ENCODE data around the gene ANKS1A.

DNA sequence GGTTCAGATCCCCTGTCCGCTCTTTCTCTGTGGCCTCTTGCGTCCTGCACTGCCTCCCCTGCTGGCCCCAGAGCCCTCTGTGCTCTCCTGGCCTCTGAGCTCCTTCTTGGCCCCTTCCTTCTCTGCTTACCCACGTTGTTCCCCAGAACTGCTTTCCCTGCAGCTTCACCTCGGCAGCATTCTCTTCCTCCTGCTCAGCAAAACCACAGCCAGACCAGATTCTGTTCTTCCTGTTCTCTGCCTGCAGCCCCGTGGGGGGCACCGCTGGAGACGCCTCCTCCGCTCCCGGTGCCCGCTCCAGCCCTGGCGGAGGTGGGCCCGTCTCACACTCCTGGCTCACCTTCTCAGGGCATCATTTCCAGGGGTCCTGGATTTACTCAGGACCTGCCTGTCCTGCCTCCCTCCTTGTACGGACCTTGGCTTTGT, 192.4 kb downstream of the ANKS1A start:
- no peak for TF ChIP-seq SUZ12 (IDR thresholded peaks at IDR 0.05; ENCODE audit: extremely low read depth, insufficient read depth, insufficient read length)
- no peak for TF ChIP-seq YY1 (IDR thresholded peaks at IDR 0.05; ENCODE audit: insufficient read depth, insufficient read length)
